Activated naive CD4-positive, alpha-beta T cell treated with anti-CD3 and anti-CD28 coated beads, Interleukin-2, amount 10 ng/mL, durations not matched to agents 7 days and 5 days (primary cell): ENCODE data around the gene IQSEC3.

Experiments used
- CTCF ChIA-PET: fragments of 350-600 bp; sonication (Branson Sonifier 250); formaldehyde crosslinking; loops from one replicate; lab custom pipeline; 2021; ENCODE audit warnings: antibody characterized with exemption; lab: Charles Lee
- DNase-seq: peaks from one replicate; pipeline ENCODE4 v3.0.0-alpha.2; 2020
- H3K27ac Mint-ChIP-seq: one replicate; pipeline ENCODE4 v1.8.0; 2021; ENCODE audit warnings: mild to moderate bottlenecking, moderate library complexity, mixed read lengths
- H3K27me3 Mint-ChIP-seq: one replicate; pipeline ENCODE4 v1.8.0; 2021; ENCODE audit warnings: mild to moderate bottlenecking, mixed read lengths
- H3K36me3 Mint-ChIP-seq: one replicate; pipeline ENCODE4 v1.8.0; 2021; ENCODE audit warnings: mixed read lengths
- H3K4me1 Mint-ChIP-seq: one replicate; pipeline ENCODE4 v1.8.0; 2021; ENCODE audit warnings: mixed read lengths
- H3K4me3 Mint-ChIP-seq: one replicate; pipeline ENCODE4 v1.8.0; 2021; ENCODE audit warnings: mild to moderate bottlenecking, moderate library complexity, mixed read lengths
- H3K9me3 Mint-ChIP-seq: one replicate; pipeline ENCODE4 v1.8.0; 2021; ENCODE audit warnings: mixed read lengths

Gene IQSEC3

DNA sequence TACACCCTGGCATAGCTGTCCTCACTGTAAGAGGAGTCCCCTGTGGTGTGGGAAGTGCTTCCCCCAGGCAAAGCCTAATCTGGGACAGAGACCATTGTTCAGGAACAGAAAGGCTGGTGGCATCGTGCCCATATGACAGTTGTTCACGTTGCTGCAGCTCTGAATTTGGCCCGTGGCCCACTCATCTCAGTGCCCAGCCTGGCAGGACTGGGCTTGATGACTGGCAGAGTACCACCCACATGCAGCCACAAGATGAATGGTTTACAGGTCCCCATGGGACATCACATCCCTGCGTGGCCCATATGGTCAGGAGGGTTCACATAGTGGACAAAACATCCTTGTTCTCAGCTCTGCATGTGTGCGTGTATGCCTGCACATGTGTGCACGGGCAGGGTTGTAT lies 17.5 kb downstream of the IQSEC3 start:
- Mint-ChIP-seq H3K36me3 (no peaks in the 10 kb centered on the region), H3K27me3 (peaks cover 31% of the 10 kb centered on the region), H3K4me1 (no peaks in the 10 kb centered on the region), H3K27ac (no peak overlapping the region), H3K9me3 (no peaks in the 10 kb centered on the region), H3K4me3 (no peak overlapping the region)
- CTCF ChIA-PET, result no interaction called here
- DNase-seq, result no peak

DNA sequence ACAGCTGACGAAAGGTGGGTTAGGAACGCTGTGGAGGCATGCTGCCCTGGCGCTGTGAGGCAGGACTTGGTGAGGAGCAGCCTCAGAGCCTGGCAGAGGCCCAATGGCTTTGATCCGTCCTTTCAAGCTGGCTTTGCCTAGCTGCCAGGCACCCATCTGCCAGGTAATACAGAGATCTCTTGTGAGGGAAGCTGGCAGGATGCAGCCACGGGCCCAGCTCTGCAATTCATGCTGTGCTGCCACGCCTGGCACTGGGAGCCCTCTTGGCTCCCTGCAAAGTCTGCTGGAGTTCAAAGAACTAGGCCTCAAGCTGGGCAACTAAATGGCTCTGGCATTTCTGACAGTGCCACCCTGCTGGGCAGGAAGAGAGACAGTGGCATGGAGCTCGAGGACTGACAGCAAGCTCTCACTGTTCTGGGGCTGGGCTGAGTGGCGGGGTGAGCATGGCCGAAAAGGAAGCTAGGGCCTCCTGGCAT lies 18.7 kb downstream of the IQSEC3 start:
- Mint-ChIP-seq H3K9me3 (peaks cover 6% of the 10 kb centered on the region), H3K36me3 (no peaks in the 10 kb centered on the region), H3K27me3 (peaks cover 19% of the 10 kb centered on the region), H3K4me3 (no peak overlapping the region), H3K4me1 (no peaks in the 10 kb centered on the region), H3K27ac (no peak overlapping the region)
- DNase-seq, result no peak
- CTCF ChIA-PET, result no interaction called here

DNA sequence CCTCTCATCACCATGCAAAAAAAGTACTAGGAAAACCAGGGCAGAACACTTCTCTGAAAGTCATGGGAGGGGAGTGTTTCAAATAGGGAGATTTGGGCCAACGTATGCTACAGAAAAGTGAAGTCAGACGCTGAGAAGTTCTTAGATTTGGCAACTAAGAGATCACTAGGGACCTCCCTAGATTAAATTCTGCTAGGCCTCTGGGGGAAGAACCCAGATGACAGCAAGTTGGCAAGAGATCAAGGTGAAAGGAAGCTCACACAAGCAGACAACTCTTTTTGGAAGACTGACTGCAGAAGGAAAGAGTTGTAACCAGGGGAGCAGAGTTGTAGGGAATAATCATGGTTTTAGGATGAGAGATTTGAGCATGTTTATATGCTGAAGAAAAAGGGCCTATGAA lies 20.7 kb downstream of the IQSEC3 start:
- Mint-ChIP-seq H3K27ac (no peak overlapping the region), H3K4me1 (no peaks in the 10 kb centered on the region), H3K9me3 (peaks cover 6% of the 10 kb centered on the region), H3K4me3 (no peak overlapping the region), H3K27me3 (peaks cover 12% of the 10 kb centered on the region), H3K36me3 (no peaks in the 10 kb centered on the region)
- DNase-seq, result no peak
- CTCF ChIA-PET, result no interaction called here

DNA sequence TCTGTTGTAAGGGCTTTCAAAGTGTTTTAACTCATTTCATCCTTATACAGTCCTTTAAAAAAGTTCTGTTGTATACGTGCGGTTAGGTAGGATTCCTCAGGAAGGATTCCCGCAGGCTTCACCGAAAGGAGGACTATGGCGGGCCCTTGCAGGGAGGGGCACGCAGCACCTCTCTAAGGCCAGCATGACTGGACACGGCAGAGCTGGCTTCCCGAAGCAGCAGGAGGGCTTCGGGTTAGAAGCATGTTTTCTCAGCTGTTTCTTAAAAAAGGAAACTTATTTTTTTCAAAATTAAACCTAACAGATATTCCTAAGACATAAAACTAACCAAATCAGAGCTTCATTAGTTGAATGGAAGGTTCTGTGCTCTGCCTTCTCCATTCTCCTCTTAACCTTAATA lies 21.3 kb downstream of the IQSEC3 start:
- no peak overlapping the region for H3K27ac Mint-ChIP-seq
- no peaks in the 10 kb centered on the region for H3K36me3 Mint-ChIP-seq
- DNase-seq, result no peak
- no peaks in the 10 kb centered on the region for H3K4me1 Mint-ChIP-seq
- H3K27me3 Mint-ChIP-seq, result peaks cover 12% of the 10 kb centered on the region
- H3K4me3 Mint-ChIP-seq, result no peak overlapping the region
- CTCF ChIA-PET, result no interaction called here
- peaks cover 6% of the 10 kb centered on the region for H3K9me3 Mint-ChIP-seq

DNA sequence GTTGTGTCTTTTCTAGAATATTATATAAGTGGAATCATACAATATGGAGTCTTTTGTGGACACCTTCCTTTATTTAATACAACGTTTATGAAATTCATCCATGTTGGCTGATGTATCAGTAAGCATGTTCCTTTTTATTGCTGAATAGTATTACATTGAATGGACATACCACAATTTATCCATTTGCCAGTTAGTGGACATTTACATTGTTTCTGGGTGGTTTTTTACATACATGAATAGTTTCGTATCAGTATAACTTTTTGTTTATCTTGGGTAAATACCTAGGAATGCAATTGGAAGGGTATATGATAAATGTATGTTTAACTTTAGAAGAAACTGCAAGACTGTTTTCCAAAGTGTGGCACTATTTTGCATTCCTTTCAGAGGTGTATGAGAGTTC lies 23.1 kb downstream of the IQSEC3 start:
- no peaks in the 10 kb centered on the region for H3K4me1 Mint-ChIP-seq
- H3K9me3 Mint-ChIP-seq, result peaks cover 6% of the 10 kb centered on the region
- CTCF ChIA-PET, result no interaction called here
- H3K27ac Mint-ChIP-seq, result no peak overlapping the region
- peaks cover 17% of the 10 kb centered on the region for H3K27me3 Mint-ChIP-seq
- no peak for DNase-seq
- H3K36me3 Mint-ChIP-seq, result no peaks in the 10 kb centered on the region
- H3K4me3 Mint-ChIP-seq, result no peak overlapping the region

DNA sequence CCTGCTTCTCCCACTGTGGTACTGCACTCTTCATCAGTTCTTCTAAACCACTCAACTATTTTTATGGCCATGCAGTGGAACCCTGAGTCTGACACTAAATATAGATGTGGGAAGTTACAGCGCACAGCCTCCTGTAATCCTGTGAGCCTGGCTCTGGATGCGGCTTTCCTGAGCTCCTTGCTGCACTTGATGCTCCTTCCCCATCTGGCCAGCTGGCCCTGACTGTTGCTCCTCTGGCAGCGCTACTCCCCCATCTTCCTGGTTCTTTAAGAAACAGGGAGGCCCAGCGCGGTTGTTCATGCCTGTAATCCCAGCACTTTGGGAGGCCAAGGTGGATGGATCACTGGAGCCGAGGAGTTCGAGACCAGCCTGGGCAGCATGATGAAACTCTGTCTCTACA lies 24.6 kb downstream of the IQSEC3 start:
- CTCF ChIA-PET, result no interaction called here
- Mint-ChIP-seq H3K4me1 (no peaks in the 10 kb centered on the region), H3K27me3 (peaks cover 20% of the 10 kb centered on the region), H3K36me3 (no peaks in the 10 kb centered on the region), H3K9me3 (peaks cover 6% of the 10 kb centered on the region), H3K27ac (no peak overlapping the region), H3K4me3 (no peak overlapping the region)
- no peak for DNase-seq

DNA sequence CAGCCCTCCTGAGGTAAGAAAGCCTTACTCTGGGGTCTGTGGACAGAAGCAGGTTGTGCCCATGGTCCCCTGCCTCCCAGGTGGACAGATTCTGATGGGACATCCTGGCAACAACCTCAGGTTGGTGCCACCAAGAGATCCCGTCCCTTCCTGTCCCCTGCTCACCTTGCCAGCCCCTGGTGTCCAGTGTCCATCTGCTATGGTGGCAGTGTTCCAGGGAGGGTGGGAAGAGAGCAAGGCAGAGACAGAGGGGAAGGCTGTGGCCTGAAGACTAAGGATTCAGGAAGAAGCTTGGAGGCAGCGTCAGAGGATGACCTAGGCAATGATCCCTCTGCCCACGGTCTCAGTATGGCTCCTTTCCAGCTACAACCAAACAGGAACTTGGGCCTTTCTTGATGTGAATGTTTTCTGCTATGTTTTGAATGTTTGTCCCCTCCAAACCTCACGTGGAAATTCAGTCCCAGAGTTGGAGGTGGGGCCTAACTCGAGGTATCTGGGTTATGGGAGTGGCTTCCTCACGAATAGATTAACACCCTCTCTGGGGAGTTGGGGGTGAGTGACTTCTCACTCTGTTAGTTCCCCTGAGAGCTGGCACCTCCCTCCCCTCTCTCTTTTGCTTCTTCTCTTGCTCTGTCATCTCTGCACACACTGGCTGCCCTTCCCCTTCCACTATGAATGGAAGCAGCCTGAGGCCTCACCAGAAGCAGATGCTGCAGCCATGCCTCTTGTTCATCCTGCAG lies 26.9 kb downstream of the IQSEC3 start:
- no peak overlapping the region for H3K4me3 Mint-ChIP-seq
- CTCF ChIA-PET, result no interaction called here
- H3K9me3 Mint-ChIP-seq, result peaks cover 6% of the 10 kb centered on the region
- H3K27ac Mint-ChIP-seq, result no peak overlapping the region
- DNase-seq, result no peak
- H3K4me1 Mint-ChIP-seq, result no peaks in the 10 kb centered on the region
- H3K36me3 Mint-ChIP-seq, result no peaks in the 10 kb centered on the region
- H3K27me3 Mint-ChIP-seq, result peaks cover 22% of the 10 kb centered on the region

- H3K9me3 Mint-ChIP-seq, result no peaks in the 10 kb centered on the region
- CTCF ChIA-PET, result no interaction called here
- peaks cover 36% of the 10 kb centered on the region for H3K27me3 Mint-ChIP-seq
- H3K36me3 Mint-ChIP-seq, result no peaks in the 10 kb centered on the region
- no peaks in the 10 kb centered on the region for H3K4me1 Mint-ChIP-seq
- no peak for DNase-seq
- H3K27ac Mint-ChIP-seq, result no peak overlapping the region
- H3K4me3 Mint-ChIP-seq, result no peak overlapping the region
Observed at GRCh38 chr12:96543-96942, 30.0 kb downstream of the IQSEC3 start.

DNA sequence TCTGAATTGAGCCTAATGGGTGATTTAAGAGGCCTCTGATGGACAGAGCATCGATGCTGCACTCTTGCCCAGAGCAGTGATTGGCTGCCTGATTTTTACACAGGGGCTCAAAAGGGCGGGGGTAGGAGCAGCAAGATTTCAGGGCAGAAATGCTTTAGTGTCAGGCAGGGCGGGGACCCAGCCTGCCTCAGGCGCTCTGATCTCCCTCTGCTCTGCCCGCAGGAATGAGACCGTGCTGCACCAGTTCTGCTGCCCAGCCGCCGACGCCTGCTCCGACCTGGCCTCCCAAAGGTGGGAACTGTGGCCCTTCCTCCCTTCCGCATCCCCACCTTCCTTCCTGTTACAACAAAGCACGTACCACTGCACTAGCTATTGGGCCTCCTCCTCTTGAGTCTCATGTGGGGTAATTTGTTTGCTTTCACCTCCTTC lies 32.4 kb downstream of the IQSEC3 start:
- peaks cover 7% of the 10 kb centered on the region for H3K9me3 Mint-ChIP-seq
- DNase-seq, result no peak
- no peak overlapping the region for H3K27ac Mint-ChIP-seq
- H3K36me3 Mint-ChIP-seq, result no peaks in the 10 kb centered on the region
- H3K4me3 Mint-ChIP-seq, result no peak overlapping the region
- CTCF ChIA-PET, result no interaction called here
- H3K27me3 Mint-ChIP-seq, result peaks cover 35% of the 10 kb centered on the region
- peaks cover 2% of the 10 kb centered on the region for H3K4me1 Mint-ChIP-seq

DNA sequence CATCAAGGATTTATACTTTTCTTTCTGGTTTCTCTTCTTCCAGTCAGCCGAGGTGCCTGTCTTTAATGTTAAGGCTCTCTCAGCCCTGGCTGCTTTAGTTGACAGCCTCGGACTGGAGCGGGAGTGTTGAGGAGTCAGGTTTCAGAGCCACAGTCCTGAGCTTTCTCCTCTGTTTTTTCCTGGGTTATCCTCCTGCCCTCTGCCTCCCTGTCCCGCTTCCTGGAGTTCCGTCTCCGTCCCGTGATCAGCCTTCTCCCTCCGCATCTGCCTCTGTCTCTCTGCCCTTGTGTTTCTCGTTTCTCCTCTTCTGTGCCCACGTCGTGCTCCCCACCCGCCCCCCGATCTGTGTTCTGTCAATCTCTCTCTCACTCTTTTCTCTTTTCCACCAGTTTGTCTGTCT lies 33.0 kb downstream of the IQSEC3 start:
- DNase-seq, result no peak
- H3K27me3 Mint-ChIP-seq, result peaks cover 30% of the 10 kb centered on the region
- H3K4me3 Mint-ChIP-seq, result no peak overlapping the region
- peaks cover 5% of the 10 kb centered on the region for H3K4me1 Mint-ChIP-seq
- CTCF ChIA-PET, result no interaction called here
- no peaks in the 10 kb centered on the region for H3K36me3 Mint-ChIP-seq
- no peak overlapping the region for H3K27ac Mint-ChIP-seq
- peaks cover 9% of the 10 kb centered on the region for H3K9me3 Mint-ChIP-seq

DNA sequence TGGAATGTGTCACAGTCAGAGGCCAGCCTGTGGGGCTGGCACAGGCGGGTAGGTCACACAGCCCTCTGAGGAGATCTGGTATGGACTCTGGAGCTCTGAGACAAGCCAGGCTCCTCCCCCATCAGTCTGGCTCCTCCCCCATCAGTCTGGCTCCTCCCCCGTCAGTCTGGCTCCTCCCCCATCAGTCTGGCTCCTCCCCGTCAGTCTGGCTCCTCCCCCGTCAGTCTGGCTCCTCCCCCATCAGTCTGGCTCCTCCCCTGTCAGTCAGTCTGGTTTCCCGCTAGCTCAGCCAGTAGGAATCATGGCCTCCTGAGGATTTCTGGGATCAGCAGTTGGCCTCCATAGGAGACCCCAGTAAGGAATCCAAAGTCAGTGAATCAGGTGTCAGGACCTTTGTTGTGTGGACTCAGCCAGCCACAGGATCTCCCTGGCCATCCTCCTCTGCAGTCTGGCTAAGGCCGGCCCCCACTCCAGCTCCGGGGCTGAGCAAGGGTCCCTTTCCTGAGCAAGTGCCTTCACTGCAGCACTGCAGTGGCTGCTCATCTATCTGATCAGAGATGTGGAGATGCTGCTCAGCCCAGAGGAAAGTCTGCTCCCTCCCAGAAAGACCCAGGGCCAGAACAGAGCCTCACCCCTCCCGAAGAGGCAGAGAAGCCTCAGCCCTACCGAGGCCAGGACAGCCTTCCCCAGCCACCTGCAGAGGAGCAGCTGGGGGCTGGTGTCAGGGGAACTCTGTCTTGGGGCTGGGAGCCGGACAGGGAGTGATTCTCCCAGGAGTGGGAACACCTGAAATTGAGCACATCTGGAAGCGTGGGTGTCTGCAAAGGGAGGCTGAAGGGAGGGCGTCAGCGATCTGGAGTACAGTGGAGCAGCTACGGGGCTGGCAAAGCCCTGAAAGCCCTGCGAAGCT lies 35.7 kb downstream of the IQSEC3 start:
- no peak for DNase-seq
- H3K4me3 Mint-ChIP-seq, result no peak overlapping the region
- H3K36me3 Mint-ChIP-seq, result no peaks in the 10 kb centered on the region
- CTCF ChIA-PET, result no interaction called here
- H3K27me3 Mint-ChIP-seq, result peaks cover 27% of the 10 kb centered on the region
- peaks cover 5% of the 10 kb centered on the region for H3K4me1 Mint-ChIP-seq
- peaks cover 9% of the 10 kb centered on the region for H3K9me3 Mint-ChIP-seq
- no peak overlapping the region for H3K27ac Mint-ChIP-seq

DNA sequence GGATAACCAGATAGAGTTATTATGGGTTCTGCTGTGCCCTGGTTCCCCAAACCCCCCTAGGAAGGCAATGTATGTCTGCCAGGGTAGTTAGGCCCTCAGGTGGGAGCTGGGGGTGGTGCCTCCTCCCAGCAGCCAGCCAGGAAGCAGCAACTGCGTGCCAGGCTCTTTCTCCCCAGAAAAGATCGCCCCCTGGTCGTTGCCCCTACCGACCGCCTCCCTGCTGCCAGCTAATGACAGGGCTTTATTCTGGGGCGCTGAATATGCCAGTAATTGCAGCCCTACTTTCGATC lies 36.3 kb downstream of the IQSEC3 start:
- no peaks in the 10 kb centered on the region for H3K36me3 Mint-ChIP-seq

DNA sequence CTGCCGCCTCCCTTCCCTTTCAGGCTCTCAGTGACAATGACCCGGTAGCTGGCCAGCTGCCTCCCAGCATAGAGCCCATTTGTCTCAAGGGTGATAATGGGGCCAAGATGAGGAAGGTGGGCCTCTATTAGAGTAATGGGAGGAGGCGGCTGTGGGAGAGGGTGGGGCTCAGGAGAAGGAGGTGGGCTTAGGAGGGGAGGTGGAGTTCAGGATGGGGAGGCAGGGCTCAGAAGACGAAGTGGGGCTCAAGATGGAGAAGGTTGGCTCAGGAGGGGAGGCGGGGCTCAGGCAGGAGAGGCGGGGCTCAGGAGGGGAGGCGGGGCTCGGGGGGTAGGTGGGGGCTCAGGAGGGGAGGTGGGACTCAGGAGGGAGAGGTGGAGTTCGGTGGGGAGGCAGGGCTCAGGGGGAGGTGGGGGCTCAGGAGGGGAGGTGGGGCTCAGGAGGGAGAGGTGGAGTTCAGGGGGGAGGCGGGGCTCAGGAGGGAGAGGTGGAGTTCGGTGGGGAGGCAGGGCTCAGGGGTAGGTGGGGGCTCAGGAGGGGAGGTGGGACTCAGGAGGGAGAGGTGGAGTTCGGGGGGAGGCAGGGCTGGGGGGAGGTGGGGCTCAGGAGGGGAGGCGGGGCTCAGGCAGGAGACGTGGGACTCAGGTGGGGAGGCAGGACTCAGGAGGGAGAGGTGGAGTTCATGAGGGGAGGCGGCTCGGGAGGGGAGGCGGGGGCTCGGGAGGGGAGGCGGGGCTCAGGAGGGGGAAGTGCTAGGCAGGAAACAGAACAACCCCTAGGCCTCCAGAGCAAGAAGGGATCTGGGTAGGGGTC lies 36.8 kb downstream of the IQSEC3 start:
- CTCF ChIA-PET, result no interaction called here
- Mint-ChIP-seq H3K9me3 (peaks cover 9% of the 10 kb centered on the region), H3K27ac (no peak overlapping the region), H3K4me3 (no peak overlapping the region), H3K4me1 (peaks cover 5% of the 10 kb centered on the region), H3K36me3 (no peaks in the 10 kb centered on the region), H3K27me3 (peaks cover 21% of the 10 kb centered on the region)
- DNase-seq, result no peak

More for the DNA sequence above, 36.3 kb downstream of the IQSEC3 start:
- DNase-seq, result no peak
- H3K27ac Mint-ChIP-seq, result no peak overlapping the region
- H3K9me3 Mint-ChIP-seq, result peaks cover 9% of the 10 kb centered on the region
- no peak overlapping the region for H3K4me3 Mint-ChIP-seq
- H3K27me3 Mint-ChIP-seq, result peaks cover 22% of the 10 kb centered on the region
- H3K4me1 Mint-ChIP-seq, result peaks cover 5% of the 10 kb centered on the region
- CTCF ChIA-PET, result no interaction called here

- CTCF ChIA-PET, result no interaction called here
- H3K4me1 Mint-ChIP-seq, result peaks cover 10% of the 10 kb centered on the region
- DNase-seq, result peak; percentile 28
- H3K36me3 Mint-ChIP-seq, result no peaks in the 10 kb centered on the region
- peaks cover 15% of the 10 kb centered on the region for H3K27me3 Mint-ChIP-seq
- H3K4me3 Mint-ChIP-seq, result no peak overlapping the region
- peaks cover 9% of the 10 kb centered on the region for H3K9me3 Mint-ChIP-seq
- H3K27ac Mint-ChIP-seq, result no peak overlapping the region
Observed at GRCh38 chr12:104551-105081, 38.0 kb downstream of the IQSEC3 start.
